GM19452 (cell line): ENCODE results near the gene KAT14.
"Not testable (repeated sequence)": the region's sequence is repeated elsewhere in the genome, so short reads cannot be mapped to it uniquely, and the experiment has no call there.

Source experiments
- ATAC-seq: cut with Tn5 transposase; IDR thresholded peaks from one replicate; pipeline ENCODE4 v1.9.1; 2021; ENCODE audit not compliant: unreplicated experiment

Gene KAT14

GRCh38 chr20:18137412-18138265, at the start of gene KAT14, which contains the start of gene PET117:
KAT14 (plus strand) TSS chr20:18137863; CDS start chr20:18142661, 4,798 bp downstream.
PET117 (plus strand) TSS chr20:18137863; CDS start chr20:18137956, 93 bp downstream.
- ATAC-seq: peak; percentile 84

DNA sequence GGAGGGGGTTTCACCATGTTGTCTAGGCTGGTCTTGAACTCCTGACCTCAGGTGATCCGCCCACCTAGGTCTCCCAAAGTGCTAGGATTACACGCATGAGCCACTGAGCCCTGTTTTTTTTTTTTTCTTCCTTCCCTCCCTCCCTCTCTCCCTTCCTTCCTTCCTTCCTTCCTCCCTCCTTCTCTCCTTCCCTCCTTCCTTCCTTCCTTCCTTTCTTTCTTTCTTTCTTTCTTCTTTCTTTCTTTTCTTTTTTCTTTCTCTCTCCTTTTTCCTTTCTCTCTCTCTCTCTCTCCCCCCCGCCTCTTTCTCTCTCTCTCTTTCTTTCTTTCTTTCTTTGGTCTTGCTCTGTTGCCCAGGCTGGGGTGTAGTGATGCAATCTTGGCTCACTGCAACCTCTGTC, 49.4 kb upstream of the KAT14 start:
- ATAC-seq: not testable (repeated sequence)

DNA sequence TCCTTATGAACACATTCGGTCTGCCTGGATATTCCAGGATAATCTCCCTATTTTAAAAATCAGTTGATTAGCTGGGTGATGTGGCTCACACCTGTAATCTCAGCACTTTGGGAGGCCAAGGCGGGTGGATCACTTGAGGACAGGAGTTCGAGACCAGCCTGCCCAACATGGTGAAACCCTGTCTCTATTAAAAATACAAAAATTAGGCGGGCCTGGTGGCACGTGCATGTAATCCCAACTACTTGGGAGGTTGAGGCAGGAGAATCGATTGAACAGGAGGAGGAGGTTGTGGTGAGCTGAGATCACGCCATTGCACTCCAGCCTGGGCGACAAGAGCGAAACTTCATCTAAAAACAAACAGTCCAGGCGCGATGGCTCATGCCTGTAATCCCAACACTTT, 48.8 kb upstream of the KAT14 start:
- ATAC-seq: not testable (repeated sequence)

DNA sequence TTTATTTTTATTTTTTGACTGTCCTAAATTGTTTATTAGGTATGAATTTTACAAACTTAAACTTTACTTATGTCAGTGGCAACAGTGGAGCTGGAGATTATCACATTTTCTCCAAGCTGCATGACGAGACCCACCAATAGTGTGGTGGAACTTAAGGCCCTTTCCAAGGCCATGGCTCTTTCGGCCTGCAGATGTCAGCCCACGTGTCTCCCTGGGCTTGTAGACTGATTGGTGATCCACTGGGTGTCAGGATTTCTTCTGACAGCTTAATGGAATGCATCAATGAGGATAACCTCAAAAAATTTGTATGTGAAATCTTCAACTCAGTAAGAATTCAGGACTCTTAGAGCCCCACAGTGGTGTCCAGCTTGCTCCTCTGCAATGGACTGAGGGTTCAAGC, 47.6 kb upstream of the KAT14 start:
- no peak for ATAC-seq

DNA sequence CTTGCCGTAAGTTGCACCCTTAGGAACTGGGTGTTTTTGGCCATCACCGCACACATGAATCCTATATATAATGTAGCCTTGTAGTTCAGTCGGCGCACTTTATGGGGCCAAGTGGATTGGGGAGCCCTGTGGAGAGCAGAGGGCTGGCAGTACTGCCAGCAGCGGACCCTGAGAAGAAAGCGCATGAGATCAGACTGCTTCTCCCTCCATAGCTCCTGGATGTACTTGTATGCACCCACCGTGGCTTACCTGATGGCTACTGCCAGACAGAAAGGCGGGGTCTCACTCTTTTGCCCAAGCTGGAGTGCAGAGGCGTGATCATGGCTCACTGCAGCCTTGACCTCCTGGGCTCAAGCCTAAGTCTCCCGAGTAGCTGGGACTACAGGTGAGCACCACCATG, 47.2 kb upstream of the KAT14 start:
- ATAC-seq: no peak

DNA sequence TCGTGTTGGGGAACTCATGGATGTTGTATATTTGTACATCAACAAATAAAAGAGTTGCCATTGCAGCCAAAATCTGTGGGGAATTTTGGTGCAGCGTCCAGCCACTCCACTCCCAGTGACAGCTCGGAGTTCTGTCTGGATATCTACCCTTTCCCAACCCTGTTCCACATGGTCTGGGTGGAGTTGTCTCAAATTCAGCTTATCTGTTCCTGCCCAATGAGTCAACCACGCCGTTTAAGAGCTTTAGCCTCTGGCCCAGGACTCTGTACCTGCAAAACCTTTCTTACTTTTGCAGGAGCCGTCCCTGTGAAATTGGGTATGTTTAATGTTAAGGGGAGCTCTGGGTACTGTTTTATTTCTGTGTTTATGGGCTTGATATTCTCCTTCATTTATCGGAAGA, 46.0 kb upstream of the KAT14 start:
- ATAC-seq: no peak

- no peak for ATAC-seq
Observed at GRCh38 chr20:18092890-18093289, 44.8 kb upstream of the KAT14 start.

- ATAC-seq: no peak
Observed at GRCh38 chr20:18093388-18093787, 44.3 kb upstream of the KAT14 start.

DNA sequence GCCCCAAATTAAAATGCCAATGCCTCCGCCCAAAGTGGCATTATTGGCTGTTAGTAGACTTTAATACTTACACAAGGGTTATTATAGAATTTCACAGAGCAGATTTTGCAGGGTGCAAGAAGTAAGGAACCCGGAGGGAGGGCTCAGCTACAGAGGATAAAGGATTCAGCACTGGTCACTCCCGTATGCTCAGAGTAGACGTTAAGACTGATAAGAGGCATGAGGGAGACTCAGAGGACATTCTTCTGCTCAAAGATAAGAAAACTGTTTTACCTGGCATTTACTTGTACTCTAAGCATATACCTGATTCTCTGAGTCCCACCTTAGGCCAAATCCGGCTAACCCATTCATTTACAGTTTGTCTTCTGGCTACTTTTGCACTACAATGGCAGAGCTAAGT, 43.5 kb upstream of the KAT14 start:
- no peak for ATAC-seq

DNA sequence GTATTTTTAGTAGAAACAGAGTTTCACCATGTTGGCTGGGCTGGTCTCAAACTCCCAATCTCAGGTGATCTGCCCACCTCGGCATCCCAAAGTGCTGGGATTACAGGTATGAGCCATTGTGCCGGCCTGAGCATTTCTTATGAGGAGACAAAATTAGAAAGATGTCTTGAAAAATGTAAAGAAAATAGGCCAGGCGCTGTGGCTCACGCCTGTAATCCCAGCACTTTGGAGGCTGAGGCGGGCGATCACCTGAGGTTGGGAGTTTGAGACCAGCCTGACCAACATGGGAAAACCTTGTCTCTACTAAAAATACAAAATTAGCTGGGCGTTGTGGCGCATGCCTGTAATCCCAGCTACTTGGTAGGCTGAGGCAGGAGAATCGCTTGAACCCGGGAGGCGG, 37.1 kb upstream of the KAT14 start:
- ATAC-seq: not testable (repeated sequence)

- ATAC-seq: no peak
Observed at GRCh38 chr20:18101125-18101810, 36.4 kb upstream of the KAT14 start.

GRCh38 chr20:18103497-18103896, 34.2 kb upstream of the KAT14 start:
- ATAC-seq: no peak

GRCh38 chr20:18108326-18108725, 29.3 kb upstream of the KAT14 start:
- no peak for ATAC-seq

- not testable (repeated sequence) for ATAC-seq
Observed at GRCh38 chr20:18128574-18128973, 9.1 kb upstream of the KAT14 start.

DNA sequence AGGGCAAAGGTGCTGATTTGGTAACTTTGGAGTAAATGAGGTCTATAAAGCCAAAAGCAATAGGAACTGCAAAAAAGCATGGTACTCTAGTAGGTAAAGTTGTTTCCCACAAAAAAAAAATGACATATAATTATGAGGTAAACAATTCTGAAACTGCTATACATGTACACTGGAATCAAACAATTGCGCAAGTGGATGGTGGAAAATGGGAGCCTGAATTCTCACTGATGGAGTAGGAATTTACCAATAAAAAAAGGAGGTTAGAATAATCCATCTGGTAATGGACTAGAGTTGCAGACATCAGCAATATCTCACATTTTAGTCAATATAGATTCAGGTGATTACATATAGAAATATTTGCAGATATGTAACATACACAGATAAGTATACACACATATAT, 5.0 kb upstream of the KAT14 start:
- ATAC-seq: no peak

DNA sequence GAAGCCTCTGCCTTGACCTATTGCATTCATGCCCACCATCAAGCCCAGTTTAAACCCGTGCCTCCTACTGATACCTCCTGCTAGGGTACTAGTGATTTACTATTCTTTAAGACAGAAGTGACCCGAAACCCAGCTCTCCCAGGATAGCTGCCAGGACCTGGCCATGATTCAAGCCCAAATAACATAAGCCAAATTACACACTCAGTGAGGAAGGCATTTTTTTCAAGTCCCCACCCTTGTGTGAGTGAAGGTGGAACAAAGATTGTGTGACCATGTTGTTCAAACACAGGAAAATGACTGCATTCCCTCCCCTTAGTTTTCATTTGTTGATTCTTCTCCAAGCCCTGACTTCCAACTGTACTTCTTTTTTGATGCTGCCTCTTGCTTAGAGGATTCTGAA, 3.7 kb upstream of the KAT14 start:
- no peak for ATAC-seq

GRCh38 chr20:18138266-18138582, 561 bp downstream of the KAT14 start:
- ATAC-seq: no peak

DNA sequence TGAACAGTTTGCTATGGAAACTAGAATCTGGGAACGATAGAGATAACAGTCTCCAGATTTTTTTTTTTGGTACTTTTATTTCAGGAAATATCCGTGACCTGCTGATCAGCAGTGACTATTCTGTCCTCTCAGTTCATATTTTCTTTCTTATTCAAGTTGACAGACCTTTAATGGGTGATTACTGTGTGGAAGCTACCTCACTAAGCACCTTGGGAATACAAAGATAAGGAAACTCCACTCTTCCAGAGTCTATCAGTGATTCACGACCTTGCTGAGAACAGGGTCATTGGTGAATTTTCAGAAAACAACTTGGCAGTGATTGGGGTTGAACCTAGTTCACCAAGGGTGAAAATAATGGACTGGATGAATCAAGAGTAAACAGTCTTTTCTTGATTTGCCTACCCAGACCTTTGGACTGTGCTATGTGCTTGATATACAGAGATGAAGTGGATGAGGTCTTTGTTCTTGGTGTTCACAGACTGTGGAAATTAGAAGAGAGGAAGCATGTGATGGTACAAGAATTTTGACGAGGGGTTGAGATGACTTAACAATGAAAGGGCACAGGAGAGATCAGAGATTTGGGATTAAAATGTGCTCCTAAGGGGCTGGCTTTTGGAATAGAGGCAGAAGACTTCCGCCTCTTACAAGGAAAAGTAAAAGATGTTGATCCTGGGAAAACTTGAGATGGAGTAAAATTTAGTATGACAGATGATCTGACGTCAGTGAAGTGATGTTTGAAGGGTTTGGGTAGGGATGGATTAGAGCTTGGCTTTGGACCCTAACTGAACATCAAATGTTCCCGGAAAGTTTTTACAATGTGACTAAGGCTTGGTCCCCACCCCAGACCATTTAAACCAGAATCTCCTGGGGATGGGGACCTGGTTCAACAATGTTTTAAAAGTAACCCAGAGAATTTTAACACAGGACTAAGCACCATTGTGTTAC, 1.2 kb downstream of the KAT14 start:
- no peak for ATAC-seq

DNA sequence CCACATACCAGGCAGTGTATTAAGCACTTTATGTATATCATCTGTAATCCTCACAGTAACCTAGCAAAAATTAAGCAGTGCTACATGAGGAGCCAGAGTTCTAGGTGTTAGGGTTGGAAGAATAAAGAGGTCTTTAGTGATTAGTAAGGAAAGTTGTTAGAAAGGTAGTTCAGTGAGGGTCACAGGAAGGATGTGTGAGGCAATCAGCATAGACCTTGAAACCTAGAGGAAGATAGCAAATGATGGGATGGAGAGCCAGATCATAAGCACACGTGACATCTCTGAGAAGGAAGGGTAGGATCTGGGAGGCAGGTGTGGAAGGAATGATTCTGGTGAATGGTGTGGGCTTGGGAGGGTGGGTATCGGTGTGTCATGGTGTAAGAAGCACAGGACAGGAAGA, 2.2 kb downstream of the KAT14 start:
- ATAC-seq: no peak

GRCh38 chr20:18144541-18145099, 7.0 kb downstream of the KAT14 start:
- ATAC-seq: no peak

GRCh38 chr20:18154342-18154741, 16.7 kb downstream of the KAT14 start:
- ATAC-seq: no peak
